Fibroblast of pulmonary artery (primary cell): ENCODE measurements around the gene SEL1L.

Source experiments
- DNase-seq: peaks from one replicate; pipeline ENCODE4 v3.0.0-alpha.2; 2010; ENCODE audit warnings: low read depth
- H3K4me3 ChIP-seq: replicated peaks from 2 replicates; pipeline ENCODE4 v1.5.1; 2011; ENCODE audit warnings: low read depth, mild to moderate bottlenecking, control low read depth, low read length, moderate library complexity
- TF ChIP-seq, protein P1 (sequence below): IDR thresholded peaks from 2 replicates; pipeline ENCODE4 v1.5.1; 2011; ENCODE audit warnings: mild to moderate bottlenecking, control low read depth, low read length, inconsistent platforms; ENCODE audit errors: missing control alignments

SEL1L gene

DNA sequence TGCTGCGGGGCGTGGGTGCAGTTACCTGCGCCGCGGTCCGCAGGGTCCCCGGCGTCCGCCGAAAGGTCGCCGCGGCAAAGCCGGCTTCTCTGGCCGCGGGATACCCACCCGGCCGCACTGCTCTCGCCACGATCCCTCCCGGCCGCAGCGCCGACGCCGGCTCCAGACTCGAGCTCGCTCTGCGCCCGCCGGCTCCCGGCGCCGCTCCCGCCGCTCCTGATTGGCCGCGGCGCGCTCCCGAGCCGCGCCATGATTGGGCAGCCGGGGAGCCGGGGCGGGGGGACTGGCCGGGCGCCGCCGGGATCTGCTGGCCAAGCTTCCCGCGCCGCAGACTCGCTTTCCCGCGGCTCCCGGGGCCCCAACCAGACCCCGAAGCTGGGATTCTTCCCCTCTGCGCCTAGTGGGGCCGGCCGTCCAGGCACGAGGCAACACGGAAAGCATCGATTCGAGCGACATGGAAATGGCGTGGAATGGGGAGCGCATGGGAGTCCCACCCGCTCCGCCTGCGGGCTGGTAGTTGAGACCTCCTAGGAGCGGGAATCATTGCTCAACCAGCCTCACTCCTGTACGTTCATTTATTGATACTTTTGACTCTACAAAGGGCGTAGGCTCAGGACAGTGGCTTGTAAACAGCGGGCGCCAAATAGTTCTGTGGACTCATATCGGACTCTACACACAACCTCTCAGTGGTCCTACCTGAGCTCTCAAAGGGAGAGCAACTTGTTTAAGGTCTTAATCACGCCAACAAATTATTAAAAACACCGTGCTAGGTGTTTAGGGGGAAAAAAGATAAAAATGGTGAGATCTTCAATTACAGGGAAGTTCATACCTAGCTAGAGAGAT, 97.1 kb downstream of the SEL1L start:
- H3K4me3 ChIP-seq: peak overlapping the region; percentile 42
- peak; percentile 57 for DNase-seq
- TF ChIP-seq, protein P1, sequence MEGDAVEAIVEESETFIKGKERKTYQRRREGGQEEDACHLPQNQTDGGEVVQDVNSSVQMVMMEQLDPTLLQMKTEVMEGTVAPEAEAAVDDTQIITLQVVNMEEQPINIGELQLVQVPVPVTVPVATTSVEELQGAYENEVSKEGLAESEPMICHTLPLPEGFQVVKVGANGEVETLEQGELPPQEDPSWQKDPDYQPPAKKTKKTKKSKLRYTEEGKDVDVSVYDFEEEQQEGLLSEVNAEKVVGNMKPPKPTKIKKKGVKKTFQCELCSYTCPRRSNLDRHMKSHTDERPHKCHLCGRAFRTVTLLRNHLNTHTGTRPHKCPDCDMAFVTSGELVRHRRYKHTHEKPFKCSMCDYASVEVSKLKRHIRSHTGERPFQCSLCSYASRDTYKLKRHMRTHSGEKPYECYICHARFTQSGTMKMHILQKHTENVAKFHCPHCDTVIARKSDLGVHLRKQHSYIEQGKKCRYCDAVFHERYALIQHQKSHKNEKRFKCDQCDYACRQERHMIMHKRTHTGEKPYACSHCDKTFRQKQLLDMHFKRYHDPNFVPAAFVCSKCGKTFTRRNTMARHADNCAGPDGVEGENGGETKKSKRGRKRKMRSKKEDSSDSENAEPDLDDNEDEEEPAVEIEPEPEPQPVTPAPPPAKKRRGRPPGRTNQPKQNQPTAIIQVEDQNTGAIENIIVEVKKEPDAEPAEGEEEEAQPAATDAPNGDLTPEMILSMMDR: no peak

DNA sequence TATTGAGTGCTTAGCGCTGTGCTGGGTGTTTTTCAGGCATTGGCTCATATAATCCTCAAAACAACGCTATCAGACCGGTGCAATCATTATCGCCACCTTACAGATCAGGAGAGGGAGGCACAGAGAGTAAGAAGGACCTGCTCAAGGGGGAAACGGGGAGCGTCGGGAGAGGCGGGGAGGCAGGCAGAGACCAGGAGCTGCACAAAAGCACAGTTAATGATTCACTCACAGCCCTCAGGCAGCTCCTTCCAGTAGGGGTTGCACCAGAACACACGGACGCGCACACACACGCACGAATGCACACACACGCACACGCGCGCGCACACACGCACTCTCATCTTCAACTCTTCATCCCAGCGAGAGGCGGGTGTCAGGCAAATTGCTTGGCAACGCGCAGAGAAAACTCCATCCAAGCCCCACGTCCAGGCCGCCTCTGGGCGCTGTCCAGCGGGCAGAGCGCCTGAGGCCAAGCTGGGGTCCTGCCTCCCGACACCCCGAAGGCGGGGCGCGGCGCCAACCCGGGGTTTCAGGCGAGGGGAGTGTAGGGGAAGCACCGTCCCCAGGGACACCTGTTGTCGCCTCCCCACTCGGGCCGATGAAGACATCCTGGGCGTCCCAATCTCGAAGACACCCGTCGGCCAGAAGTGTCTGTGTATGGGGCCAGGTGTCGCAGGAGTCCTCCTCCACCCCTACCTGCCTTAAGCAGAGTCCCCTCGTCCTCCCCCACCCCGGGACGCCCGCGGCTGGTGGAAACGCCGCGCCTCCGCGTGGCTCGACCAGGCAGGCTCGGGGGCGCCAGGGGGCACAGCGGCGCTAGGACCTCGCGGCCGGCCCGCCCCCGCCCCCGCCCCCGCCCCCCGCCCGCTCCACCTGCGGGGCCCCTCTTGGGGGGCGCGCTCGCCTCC, 98.0 kb downstream of the SEL1L start:
- no peak overlapping the region for H3K4me3 ChIP-seq
- DNase-seq: peak; percentile 11
- TF ChIP-seq, protein P1: no peak

DNA sequence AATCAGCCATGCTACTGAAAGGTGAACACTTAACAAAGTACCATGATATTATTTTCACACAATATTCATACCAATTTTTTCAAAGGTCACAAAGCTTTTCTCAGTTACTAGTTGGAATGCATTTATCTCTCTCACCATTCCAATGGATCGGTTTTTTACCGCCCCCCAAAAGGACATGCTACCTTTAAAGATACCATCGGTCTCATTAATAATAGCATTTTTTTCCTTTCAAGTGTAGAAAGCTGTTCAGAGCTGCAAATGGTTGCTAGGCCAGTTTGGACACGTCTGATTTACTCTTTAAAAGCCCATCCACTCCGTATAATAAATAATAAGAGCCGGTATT, 98.6 kb downstream of the SEL1L start:
- no peak for DNase-seq
- H3K4me3 ChIP-seq: no peak overlapping the region
- TF ChIP-seq, protein P1: no peak

DNA sequence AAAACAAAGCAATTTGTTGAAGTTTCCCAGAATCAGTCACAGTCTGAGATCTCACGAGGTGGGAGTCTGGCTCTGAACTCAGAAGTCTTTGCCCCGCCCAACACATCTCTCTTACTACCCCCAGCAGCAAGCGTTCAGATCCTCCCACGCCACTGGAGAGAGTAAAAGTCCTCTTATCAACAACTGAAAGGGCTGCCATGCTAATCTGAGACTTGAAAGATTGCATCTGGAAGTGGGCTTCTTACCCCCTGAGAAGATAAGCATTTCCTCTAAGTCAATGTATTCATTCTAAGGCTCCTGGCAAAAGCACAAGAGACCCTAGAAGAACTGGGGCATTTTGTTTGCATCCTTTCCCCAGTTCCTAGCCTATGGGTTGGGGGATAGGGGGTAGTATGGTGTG, 99.4 kb downstream of the SEL1L start:
- H3K4me3 ChIP-seq: no peak overlapping the region
- DNase-seq: no peak
- TF ChIP-seq, protein P1: no peak

DNA sequence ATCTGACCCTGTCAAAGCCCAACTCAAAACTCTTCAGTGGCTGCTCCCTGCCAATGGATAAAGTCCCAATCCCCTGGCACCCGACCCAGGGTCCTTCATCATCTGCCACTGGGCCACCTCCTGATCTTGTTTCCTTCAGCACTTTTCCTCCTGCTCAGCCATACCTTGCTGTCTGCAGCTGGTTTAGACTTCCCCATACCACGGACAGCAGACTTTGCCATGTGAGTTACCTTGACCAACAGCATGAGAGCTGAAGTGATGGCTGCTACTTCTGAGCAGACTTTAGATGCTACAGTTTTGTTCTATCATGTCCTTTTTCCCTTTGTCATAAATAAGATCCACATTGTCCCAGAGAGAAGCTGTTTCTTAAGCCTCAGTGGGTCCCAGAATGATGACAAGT, 100.3 kb downstream of the SEL1L start:
- DNase-seq: no peak
- TF ChIP-seq, protein P1: no peak
- no peak overlapping the region for H3K4me3 ChIP-seq

DNA sequence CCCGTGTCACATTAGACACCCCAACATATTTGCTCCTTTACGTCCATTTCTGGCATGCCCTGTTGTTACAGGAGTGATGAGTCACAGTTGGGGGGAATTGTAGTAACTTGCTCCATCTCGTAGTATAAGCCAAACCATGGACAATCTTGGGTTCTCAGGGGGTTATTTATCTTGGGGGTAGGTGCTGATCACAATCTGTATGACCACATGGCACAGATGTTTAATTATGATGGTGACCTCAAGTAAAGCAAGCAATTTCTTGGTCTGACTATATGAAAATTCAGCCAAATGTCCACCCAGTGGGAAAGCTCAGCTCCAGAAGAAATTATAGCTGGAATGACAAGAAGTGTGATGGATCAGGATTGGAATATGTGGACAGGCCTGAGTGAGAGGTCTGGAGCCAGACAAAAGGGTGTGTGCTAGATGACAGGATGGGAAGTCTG, 101.4 kb downstream of the SEL1L start:
- TF ChIP-seq, protein P1: no peak
- no peak for DNase-seq
- H3K4me3 ChIP-seq: no peak overlapping the region
